RWPE2 (cell line): ENCODE measurements around the gene IFITM10.

Source experiments
- ATAC-seq: fragments of 200-7000 bp; cut with Tn5 transposase; 3 replicates; pipeline ENCODE4 v1.9.1; 2021; ENCODE audit warnings: low read depth
- DNase-seq: peaks from one replicate; pipeline ENCODE4 v3.0.0-alpha.2; 2020; ENCODE audit warnings: low spot score
- H3K27ac ChIP-seq: fragments of 450-650 bp; 2 replicates; pipeline ENCODE4 v1.5.1; 2017; ENCODE audit warnings: mild to moderate bottlenecking; ENCODE audit not compliant: poor library complexity, severe bottlenecking
- H3K27me3 ChIP-seq: fragments of 250-450 bp; sonication (Bioruptor Pico); 2 replicates; pipeline ENCODE4 v1.5.1; 2021; ENCODE audit warnings: mild to moderate bottlenecking, moderate library complexity; ENCODE audit not compliant: insufficient read depth, poor library complexity, severe bottlenecking
- H3K36me3 ChIP-seq: fragments of 250-450 bp; sonication (Bioruptor Pico); 2 replicates; pipeline ENCODE4 v1.5.1; 2020; ENCODE audit warnings: low read depth, mild to moderate bottlenecking, moderate library complexity
- H3K4me1 ChIP-seq: fragments of 250-450 bp; sonication (Bioruptor Pico); 2 replicates; pipeline ENCODE4 v1.5.1; 2021; ENCODE audit warnings: mild to moderate bottlenecking, moderate library complexity; ENCODE audit not compliant: insufficient read depth, poor library complexity, severe bottlenecking
- H3K4me3 ChIP-seq: fragments of 250-450 bp; sonication (Bioruptor Pico); 2 replicates; pipeline ENCODE4 v1.5.1; 2021; ENCODE audit warnings: mild to moderate bottlenecking, moderate library complexity; ENCODE audit not compliant: severe bottlenecking
- H3K9me3 ChIP-seq: fragments of 250-450 bp; sonication (Bioruptor Pico); 2 replicates; pipeline ENCODE4 v1.5.1; 2021; ENCODE audit warnings: mild to moderate bottlenecking, moderate library complexity; ENCODE audit not compliant: severe bottlenecking
- CTCF ChIP-seq: fragments of 450-650 bp; IDR thresholded peaks from one replicate; pipeline ENCODE4 v1.5.1; 2017; ENCODE audit warnings: mild to moderate bottlenecking, moderate library complexity; ENCODE audit not compliant: poor library complexity, severe bottlenecking

IFITM10 gene

GRCh38 chr11:1766719-1767398 is 16.5 kb upstream of the IFITM10 start:
- H3K9me3 ChIP-seq: no peaks in the 10 kb centered on the region
- H3K4me1 ChIP-seq: peaks cover 22% of the 10 kb centered on the region
- TF ChIP-seq CTCF: no peak
- peaks cover 3% of the 10 kb centered on the region; the same call in 1 of the 2 replicates for H3K36me3 ChIP-seq
- H3K4me3 ChIP-seq: no peak overlapping the region
- ATAC-seq: no peak
- H3K27ac ChIP-seq: no peak overlapping the region
- H3K27me3 ChIP-seq: no peaks in the 10 kb centered on the region
- peak; percentile 41 for DNase-seq

- Histone ChIP-seq H3K27me3 (no peaks in the 10 kb centered on the region), H3K36me3 (peaks cover 11% of the 10 kb centered on the region), H3K4me1 (peaks cover 15% of the 10 kb centered on the region), H3K4me3 (no peak overlapping the region), H3K9me3 (no peaks in the 10 kb centered on the region), H3K27ac (no peak overlapping the region)
- ATAC-seq: no peak
- peak; percentile 40 for DNase-seq
- TF ChIP-seq CTCF: no peak
Observed at GRCh38 chr11:1765871-1766718, 15.7 kb upstream of the IFITM10 start.

GRCh38 chr11:1763796-1764661 is 13.6 kb upstream of the IFITM10 start, which contains the start of gene CTSD:
CTSD (minus strand) TSS chr11:1763927; CDS start chr11:1763859, 68 bp downstream.
- peak within 1 kb of the TSS; percentile 83 for H3K4me3 ChIP-seq

GRCh38 chr11:1763336-1763795 is 13.0 kb upstream of the IFITM10 start:
- Histone ChIP-seq H3K4me1 (peaks cover 9% of the 10 kb centered on the region), H3K36me3 (peaks cover 38% of the 10 kb centered on the region), H3K27me3 (no peaks in the 10 kb centered on the region), H3K27ac (peak overlapping the region; percentile 63), H3K4me3 (peak overlapping the region; percentile 83), H3K9me3 (no peaks in the 10 kb centered on the region)
- ATAC-seq (peak; percentile 26; the same call in 2 of the 3 replicates), DNase-seq (no peak)
- TF ChIP-seq CTCF: no peak

More at GRCh38 chr11:1763796-1764661, 13.6 kb upstream of the IFITM10 start, which contains the start of gene CTSD:
- TF ChIP-seq CTCF: no peak
- ATAC-seq (peak; percentile 48), DNase-seq (no peak)
- peak within 1 kb of the TSS; percentile 63 for H3K27ac ChIP-seq
- peaks cover 32% of the 10 kb centered on the region for H3K36me3 ChIP-seq
- H3K27me3 ChIP-seq: no peaks in the 10 kb centered on the region
- no peaks in the 10 kb centered on the region for H3K9me3 ChIP-seq
- peaks cover 9% of the 10 kb centered on the region for H3K4me1 ChIP-seq
